ENCODE measurements around the gene PANK3.
A peak's percentile ranks its signal among the peaks of the same experiment; 100 is the strongest.
"Not testable (repeated sequence)": the region's sequence is repeated elsewhere in the genome, so short reads cannot be mapped to it uniquely, and the experiment has no call there.

The PANK3 gene

DNA sequence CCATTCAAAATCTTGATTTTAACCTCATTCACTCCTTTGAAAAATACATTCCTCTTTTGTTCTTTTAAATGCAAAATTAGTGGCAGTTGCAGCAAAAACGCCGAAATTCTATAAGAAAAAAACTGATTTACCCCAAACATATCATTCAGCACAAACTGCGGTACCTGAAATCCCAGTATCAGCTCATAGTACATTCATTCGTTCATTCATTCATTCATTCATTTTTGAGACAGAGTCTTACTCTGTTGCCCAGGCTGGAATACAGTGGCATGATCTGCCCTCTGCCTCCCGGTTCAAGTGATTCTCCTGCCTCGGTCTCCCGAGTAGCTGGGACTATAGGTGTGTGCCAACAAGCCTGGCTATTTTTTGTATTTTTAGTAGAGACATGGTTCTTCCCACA, 29.6 kb downstream of the PANK3 start:
- no peak for DNase-seq

DNA sequence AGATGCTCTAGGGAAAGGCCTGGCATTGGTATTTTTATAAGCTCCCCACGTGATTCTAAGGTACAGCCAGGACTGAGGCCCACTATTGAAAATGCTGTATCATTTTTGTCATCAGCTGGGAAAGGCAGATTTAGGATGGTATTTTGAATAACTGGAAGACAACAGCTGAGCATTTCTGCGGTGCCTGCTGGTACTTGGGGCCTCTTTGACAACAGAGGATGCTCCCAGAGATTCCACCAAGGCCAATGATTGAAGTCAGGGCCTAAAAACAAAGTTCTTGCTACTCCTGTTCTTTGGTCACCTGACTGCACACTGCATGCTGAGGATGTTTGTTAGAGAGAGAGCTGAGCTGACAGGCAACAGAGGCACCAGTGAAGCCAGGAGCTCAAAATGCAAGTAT, 42.0 kb downstream of the PANK3 start:
- DNase-seq: no peak

DNA sequence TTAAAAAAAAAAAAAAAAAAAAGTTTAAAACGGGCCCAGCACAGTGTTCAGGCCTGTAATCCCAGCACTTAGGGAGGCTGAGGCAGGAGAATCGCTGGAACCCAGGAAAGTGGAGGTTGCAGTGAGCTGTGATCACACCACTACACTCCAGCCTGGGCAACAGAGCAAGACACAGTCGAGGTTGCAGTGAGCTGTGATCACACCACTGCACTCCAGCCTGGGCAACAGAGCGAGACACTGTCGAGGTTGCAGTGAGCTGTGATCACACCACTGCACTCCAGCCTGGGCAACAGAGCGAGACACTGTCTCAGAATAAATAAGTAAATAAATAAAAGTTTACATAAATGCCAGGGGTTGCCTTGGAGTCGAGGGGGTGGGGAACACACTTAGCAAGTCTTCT, 44.8 kb downstream of the PANK3 start:
- DNase-seq: not testable (repeated sequence)

DNA sequence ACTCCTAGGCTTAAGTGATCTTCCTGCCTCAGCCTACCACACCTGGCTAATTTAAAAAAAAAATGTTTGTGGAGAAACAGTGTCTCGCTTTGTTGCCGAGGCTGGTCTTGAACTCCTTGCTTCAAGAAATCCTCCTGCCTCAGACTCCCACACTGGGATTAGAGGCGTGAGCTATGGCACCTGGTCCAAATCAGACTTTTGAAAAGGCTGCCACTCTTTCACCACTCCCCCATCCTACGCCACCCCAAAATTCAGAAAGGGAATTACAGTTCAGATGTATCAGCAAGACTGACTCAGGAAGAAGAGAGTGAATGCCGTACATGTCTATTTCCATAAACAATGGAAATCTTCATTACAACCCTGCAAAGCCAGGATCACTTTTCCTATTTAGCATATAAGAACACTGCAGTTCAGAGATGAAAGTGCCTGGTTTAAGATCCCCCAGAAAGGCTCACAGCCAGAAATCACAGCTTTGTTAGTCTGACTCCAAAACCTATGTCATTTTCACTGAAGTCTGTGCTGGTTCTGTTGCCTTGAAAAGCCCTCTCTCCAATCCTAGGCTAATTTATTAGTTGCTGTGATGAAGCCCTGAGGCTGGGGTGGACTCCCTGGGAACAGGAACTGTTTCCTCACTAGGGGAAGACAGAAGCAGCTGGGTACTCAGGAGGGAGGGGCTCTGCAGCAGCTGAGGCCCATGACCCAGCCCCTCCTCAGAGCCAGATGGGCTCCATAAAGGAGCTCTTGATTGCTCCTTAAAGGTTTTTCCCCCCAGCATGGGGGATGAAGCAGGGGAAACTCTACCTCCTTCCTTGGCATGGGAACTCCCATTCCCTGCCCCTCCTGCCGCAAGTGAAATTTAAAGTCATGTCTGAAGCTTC, 46.9 kb downstream of the PANK3 start:
- DNase-seq: no peak

DNA sequence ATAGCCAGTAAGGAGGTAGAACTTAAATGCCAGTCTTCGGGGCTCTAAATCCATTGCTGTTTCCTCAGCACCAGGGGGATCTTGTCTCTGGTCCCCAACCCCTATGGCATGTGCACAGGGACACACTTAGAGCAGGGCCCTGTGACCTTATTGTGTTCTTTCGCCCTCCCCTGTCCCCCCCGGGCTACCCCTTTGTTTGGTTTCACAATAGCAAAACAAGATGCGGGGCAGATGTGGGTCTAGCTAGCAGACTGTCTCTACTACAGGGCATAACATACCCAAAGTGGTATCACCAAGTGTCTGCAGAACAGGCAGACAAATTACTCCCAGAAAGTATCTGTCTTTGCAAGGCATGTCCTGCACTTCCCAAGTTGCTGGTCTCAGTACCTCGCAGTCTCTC, 48.0 kb downstream of the PANK3 start:
- no peak for DNase-seq

DNA sequence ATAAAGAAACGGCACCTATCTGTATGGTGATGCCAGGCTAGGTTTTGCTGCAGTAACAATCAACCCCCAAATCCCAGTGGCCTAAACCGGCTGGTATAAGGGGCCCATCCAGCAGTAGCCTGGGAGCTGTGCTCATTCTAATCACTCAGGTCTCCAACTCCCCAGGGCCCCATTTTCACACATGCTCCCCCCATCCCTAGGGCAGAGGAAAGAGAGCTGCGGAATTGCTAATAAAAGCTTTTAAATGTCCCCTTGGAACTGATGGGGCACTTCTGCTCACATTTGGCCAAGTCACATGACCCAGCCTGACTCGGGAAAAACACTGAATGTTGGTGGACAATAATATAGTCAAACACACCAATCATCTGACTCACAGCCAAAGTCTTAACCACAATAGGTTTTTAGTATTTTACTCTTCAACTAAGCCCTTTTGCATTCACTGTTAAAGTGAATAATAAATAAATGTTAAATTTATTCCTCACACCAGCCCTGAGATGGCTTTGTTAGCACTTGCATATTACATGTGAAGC, 48.5 kb downstream of the PANK3 start:
- no peak for DNase-seq

DNA sequence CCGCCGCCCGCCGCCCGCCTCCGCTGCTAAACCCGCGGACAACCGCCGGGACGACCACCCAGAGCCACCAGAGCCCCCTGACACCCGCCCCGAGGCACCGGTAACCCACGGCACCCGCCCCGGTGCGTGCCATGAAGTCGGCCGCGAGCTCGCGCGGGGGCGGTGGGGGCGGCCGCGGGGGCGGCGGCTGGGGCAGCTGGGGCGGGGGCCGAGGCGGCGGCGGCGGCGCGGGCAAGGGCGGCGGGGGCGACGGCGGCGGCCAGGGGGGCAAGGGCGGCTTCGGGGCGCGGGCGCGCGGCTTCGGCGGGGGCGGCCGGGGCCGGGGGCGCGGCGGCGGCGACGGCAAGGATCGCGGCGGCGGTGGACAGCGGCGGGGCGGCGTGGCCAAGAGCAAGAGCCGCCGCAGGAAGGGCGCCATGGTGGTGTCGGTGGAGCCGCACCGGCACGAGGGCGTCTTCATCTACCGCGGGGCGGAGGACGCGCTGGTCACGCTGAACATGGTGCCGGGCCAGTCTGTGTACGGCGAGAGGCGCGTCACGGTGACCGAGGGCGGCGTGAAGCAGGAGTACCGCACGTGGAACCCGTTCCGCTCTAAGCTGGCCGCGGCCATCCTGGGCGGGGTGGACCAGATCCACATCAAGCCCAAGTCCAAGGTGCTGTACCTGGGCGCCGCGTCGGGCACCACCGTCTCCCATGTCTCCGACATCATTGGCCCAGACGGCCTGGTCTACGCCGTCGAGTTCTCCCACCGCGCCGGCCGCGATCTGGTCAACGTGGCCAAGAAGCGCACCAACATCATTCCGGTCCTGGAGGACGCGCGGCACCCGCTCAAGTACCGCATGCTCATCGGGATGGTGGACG, 49.6 kb downstream of the PANK3 start:
- peak; percentile 9 for DNase-seq

DNA sequence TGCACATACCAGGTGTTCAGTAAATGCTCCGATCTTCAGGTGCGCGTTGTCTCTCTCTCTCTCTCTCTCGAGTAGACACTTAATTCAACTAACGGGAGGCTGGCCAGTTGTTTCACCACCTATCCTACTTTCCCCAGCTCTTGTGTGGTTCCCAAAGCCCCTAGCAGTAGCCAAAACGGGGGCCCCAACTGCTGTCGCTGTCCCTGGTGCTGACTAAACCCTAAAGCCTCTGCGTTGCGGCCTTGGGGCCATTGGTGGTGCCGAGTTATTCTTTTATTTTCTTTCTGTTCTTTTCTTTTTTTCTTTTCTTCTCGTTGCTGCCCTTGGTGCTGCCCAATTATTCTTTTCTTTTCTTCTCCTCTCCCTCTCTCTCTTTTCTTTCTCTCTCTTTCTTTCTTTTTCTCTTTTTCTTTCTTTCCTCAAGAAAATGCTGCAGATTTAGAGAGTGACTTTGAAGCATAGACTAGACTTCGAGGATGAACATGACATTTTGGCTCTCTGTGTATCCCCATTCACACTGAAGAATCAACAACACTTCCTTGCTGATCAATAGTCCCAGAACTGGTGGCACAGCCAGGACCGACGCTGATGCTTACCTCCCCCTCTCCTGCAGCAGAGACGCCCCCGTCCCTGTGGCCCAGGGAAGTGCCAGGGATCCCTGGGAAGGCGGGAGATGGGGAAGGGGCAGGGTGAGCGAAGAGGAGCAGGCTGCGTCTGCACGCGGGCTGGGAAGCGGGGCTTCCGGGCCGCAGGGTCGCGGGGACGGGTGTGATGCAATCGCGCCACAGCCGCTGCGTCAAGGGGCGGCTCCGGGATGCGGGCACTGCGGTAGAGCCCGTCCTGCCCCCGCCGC, 50.4 kb downstream of the PANK3 start, which contains the start of gene FBLL1:
Gene FBLL1 (plus strand): TSS at position 785 of the 853 bp plus-strand sequence. CDS start 200 bp downstream, outside the sequence.
- DNase-seq: no peak

DNA sequence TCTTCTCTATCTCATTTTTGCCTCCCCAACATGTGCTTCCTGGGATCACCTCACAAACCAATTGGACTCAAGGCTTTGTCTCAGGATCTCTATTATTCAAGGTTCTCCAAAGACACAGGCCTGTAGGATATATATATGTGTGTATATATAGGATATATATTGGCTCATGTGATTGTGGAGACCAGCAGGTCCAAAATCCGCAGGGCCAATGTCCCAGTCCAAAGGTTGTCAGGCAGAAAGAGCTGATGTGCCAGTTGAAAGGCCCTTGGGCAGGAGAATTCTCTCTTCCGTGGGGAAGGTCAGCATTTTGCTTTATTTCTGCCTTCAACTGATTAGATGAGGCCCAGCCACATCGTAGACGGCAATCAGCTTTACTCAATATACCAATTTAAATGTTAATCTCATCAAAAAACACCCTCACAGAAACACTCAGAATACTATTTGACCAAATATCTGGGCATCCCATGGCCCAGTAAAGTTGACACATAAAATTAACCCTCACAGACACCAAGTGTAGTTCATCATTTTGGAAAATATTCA, 51.3 kb downstream of the PANK3 start:
- DNase-seq: no peak

DNA sequence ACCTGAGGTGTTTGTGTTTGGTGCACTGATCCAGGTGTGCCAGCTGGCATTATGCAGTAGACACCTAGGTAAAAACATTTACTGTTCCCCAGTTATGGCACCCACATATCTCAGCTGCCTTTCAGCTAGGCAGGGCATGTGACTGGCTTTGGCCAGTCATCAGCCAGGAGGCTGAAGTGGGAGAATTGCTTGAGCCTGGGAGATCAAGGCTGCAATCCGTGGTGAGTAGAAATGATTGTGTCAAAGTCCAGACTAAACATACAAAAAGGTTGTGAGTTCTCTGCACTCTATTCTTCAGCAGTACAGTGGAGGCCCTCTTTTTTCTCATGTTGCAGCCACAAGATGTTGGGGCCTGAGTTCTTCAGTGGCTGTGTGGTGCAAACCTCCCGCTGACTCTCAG, 53.3 kb downstream of the PANK3 start:
- DNase-seq: no peak

DNA sequence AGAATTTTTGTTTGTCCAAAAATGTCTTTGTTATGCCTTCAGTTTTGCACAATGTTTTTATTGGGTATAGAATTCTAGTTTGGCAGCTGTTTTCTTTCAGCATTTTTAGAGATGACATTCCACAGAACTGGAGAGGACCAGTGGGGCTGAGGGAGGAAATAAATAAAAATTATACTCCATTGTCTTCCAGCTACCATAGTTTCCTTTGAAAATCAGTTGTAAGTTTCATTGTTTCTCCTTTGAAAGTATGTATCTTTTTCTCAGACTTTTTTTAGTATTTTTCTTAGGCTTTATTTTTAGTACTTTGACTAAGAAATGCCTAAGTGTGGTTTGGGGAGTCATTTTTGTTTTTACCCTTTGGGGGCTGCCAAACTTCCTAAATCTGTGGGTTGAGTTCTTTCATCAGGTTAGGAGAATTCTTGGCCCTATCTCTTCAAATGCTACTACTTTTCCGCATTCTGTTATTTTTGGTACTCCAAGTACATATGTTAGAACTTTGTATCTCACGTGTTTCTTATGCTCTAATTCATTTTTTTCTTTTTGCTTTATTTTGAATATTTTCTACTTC, 65.2 kb downstream of the PANK3 start:
- DNase-seq: no peak

DNA sequence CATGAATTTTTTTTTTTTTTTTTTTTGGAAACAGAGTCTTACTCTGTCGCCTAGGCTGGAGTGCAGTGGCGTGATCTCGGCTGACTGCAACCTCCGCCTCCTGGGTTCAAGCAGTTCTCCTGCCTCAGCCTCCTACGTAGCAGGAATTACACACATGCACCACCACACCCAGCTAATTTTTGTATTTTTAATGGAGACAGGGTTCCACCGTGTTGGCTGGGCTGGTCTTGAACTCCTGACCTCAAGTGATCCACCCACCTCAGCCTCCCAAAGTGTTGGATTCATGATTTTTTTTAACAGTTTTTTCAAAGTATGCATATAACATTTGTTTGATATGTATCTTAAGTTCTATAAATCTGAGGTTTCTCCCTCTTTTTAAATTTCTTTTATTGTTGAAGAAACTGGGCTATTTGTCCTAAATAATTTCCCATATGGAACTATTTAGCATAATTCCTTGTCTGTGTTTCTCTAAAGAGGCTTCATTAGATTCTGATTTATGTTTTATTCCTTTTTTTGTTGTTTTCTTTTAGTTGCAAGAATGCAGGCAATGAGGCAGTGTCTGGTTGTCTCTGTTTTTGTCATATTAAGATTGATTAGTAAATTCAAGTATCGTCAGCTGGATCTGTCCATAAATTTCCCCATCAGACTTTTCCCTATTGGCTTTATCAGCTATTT, 76.5 kb downstream of the PANK3 start:
- no peak for DNase-seq
